MM.1S (cell line): Measurements from ENCODE around the gene TCAIM.
"Not testable (repeated sequence)": the region's sequence is repeated elsewhere in the genome, so short reads cannot be mapped to it uniquely, and the experiment has no call there.

ENCODE experiments used
- DNase-seq: peaks from one replicate; pipeline ENCODE4 v3.0.0-alpha.2; 2015
- H2AFZ ChIP-seq: fragments of 300-600 bp; sonication (generic); 2 replicates; pipeline ENCODE4 v1.6.0; 2016; ENCODE audit warnings: antibody characterized with exemption, low read length
- H3F3A ChIP-seq: fragments of 300-600 bp; sonication (generic); 2 replicates; pipeline ENCODE4 v1.6.1; 2016; ENCODE audit warnings: mild to moderate bottlenecking, antibody characterized with exemption, low read length, moderate library complexity, mixed read lengths; ENCODE audit not compliant: insufficient read depth
- H3K27ac ChIP-seq: fragments of 300-600 bp; sonication (generic); 2 replicates; pipeline ENCODE4 v1.5.1; 2016; ENCODE audit warnings: mild to moderate bottlenecking, low read length
- H3K27me3 ChIP-seq: fragments of 300-600 bp; sonication (generic); replicated peaks from 2 replicates; pipeline ENCODE4 v1.6.0; 2016; ENCODE audit warnings: low read length; ENCODE audit not compliant: insufficient read depth
- H3K36me3 ChIP-seq: fragments of 300-600 bp; sonication (generic); replicated peaks from 2 replicates; pipeline ENCODE4 v1.6.1; 2016; ENCODE audit warnings: mild to moderate bottlenecking, low read length, mixed read lengths; ENCODE audit not compliant: insufficient read depth
- H3K4me1 ChIP-seq: fragments of 300-600 bp; sonication (generic); 2 replicates; pipeline ENCODE4 v1.6.1; 2016; ENCODE audit warnings: low read length, mixed read lengths
- H3K4me2 ChIP-seq: fragments of 300-600 bp; sonication (generic); 2 replicates; pipeline ENCODE4 v1.6.0; 2016; ENCODE audit warnings: low read depth, low read length
- H3K4me3 ChIP-seq: fragments of 300-600 bp; sonication (generic); 2 replicates; pipeline ENCODE4 v1.5.1; 2016; ENCODE audit warnings: low read length, mixed read lengths
- H3K79me2 ChIP-seq: fragments of 300-600 bp; sonication (generic); 2 replicates; pipeline ENCODE4 v1.6.1; 2016; ENCODE audit warnings: mixed run types, low read length, mixed read lengths
- H3K9ac ChIP-seq: fragments of 300-600 bp; sonication (generic); 2 replicates; pipeline ENCODE4 v1.6.1; 2016; ENCODE audit warnings: low read length, mixed read lengths
- H3K9me2 ChIP-seq: fragments of 300-600 bp; sonication (generic); replicated peaks from 2 replicates; pipeline ENCODE4 v1.6.1; 2016; ENCODE audit warnings: mild to moderate bottlenecking, low read length, mixed read lengths; ENCODE audit not compliant: insufficient read depth
- H3K9me3 ChIP-seq: fragments of 300-600 bp; sonication (generic); replicated peaks from 2 replicates; pipeline ENCODE4 v1.6.1; 2016; ENCODE audit warnings: mild to moderate bottlenecking, low read length, mixed read lengths; ENCODE audit not compliant: insufficient read depth
- H4K20me1 ChIP-seq: fragments of 300-600 bp; sonication (generic); 2 replicates; pipeline ENCODE4 v1.6.1; 2016; ENCODE audit warnings: mild to moderate bottlenecking, low read length, moderate library complexity, mixed read lengths; ENCODE audit not compliant: insufficient read depth
- EZH2 ChIP-seq: fragments of 300-600 bp; sonication (generic); optimal IDR thresholded peaks from 2 replicates; pipeline ENCODE3; 2017; ENCODE audit warnings: low read depth, mild to moderate bottlenecking, antibody characterized with exemption, low read length, mixed read lengths
- EZH2phosphoT487 ChIP-seq: fragments of 300-600 bp; sonication (generic); IDR thresholded peaks from 2 replicates; pipeline ENCODE4 v1.6.1; 2018; ENCODE audit warnings: antibody characterized with exemption, low read length
- TF ChIP-seq, protein P1 (sequence below): fragments of 300-600 bp; sonication (generic); IDR thresholded peaks from 2 replicates; pipeline ENCODE4 v1.5.1; 2016; ENCODE audit warnings: antibody characterized with exemption, low read length, mixed read lengths

The TCAIM gene

GRCh38 chr3:44414517-44415090, 76.0 kb downstream of the TCAIM start:
- H3K36me3 ChIP-seq = no peaks in the 10 kb centered on the region
- TF ChIP-seq EZH2 (no peak), EZH2phosphoT487 (no peak)
- TF ChIP-seq, protein P1, sequence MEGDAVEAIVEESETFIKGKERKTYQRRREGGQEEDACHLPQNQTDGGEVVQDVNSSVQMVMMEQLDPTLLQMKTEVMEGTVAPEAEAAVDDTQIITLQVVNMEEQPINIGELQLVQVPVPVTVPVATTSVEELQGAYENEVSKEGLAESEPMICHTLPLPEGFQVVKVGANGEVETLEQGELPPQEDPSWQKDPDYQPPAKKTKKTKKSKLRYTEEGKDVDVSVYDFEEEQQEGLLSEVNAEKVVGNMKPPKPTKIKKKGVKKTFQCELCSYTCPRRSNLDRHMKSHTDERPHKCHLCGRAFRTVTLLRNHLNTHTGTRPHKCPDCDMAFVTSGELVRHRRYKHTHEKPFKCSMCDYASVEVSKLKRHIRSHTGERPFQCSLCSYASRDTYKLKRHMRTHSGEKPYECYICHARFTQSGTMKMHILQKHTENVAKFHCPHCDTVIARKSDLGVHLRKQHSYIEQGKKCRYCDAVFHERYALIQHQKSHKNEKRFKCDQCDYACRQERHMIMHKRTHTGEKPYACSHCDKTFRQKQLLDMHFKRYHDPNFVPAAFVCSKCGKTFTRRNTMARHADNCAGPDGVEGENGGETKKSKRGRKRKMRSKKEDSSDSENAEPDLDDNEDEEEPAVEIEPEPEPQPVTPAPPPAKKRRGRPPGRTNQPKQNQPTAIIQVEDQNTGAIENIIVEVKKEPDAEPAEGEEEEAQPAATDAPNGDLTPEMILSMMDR = no peak
- no peaks in the 10 kb centered on the region for H4K20me1 ChIP-seq
- no peaks in the 10 kb centered on the region for H3K9me2 ChIP-seq
- H3K27ac ChIP-seq = no peak overlapping the region
- H3K9me3 ChIP-seq = no peaks in the 10 kb centered on the region
- H3K27me3 ChIP-seq = no peaks in the 10 kb centered on the region
- H3K4me3 ChIP-seq = no peak overlapping the region
- H3K4me2 ChIP-seq = no peak overlapping the region
- H2AFZ ChIP-seq = no peak overlapping the region
- no peaks in the 10 kb centered on the region for H3F3A ChIP-seq
- H3K9ac ChIP-seq = no peak overlapping the region
- DNase-seq = no peak
- H3K4me1 ChIP-seq = no peaks in the 10 kb centered on the region
- no peaks in the 10 kb centered on the region for H3K79me2 ChIP-seq

DNA sequence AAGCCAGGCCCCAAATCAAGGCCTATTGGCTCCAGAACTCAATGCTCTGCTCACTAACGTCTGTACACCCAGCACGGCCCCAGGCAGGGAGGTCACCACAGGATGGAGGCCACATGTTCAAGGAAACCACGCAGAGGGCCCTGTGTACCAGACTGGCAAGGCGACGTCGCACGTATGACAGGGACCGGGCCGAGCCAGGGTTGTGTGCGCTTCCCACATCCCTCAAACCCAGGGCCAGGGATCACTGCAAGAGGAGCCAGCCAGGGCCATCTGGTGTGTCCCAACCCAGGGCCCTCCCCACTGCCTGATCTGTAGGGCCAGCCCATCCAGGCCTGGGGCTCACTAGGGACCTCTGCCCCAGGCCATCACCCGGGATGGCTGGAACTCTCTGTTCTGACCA, 76.9 kb downstream of the TCAIM start:
- no peaks in the 10 kb centered on the region for H3K9me2 ChIP-seq
- no peak overlapping the region for H3K27ac ChIP-seq
- no peak overlapping the region for H3K4me3 ChIP-seq
- H3K9me3 ChIP-seq = no peaks in the 10 kb centered on the region
- no peak overlapping the region for H2AFZ ChIP-seq
- H3K9ac ChIP-seq = no peak overlapping the region
- H3K4me2 ChIP-seq = no peak overlapping the region
- no peaks in the 10 kb centered on the region for H3K36me3 ChIP-seq
- no peaks in the 10 kb centered on the region for H4K20me1 ChIP-seq
- no peaks in the 10 kb centered on the region for H3K79me2 ChIP-seq
- no peaks in the 10 kb centered on the region for H3F3A ChIP-seq
- H3K27me3 ChIP-seq = no peaks in the 10 kb centered on the region
- DNase-seq = no peak
- TF ChIP-seq EZH2 = no peak
- TF ChIP-seq, protein P1 = no peak
- no peak for TF ChIP-seq EZH2phosphoT487
- no peaks in the 10 kb centered on the region for H3K4me1 ChIP-seq

- Histone ChIP-seq H4K20me1 (no peaks in the 10 kb centered on the region), H3K4me1 (no peaks in the 10 kb centered on the region), H3K4me3 (no peak overlapping the region), H3K27ac (no peak overlapping the region), H3K9me3 (no peaks in the 10 kb centered on the region), H3F3A (no peaks in the 10 kb centered on the region), H3K79me2 (no peaks in the 10 kb centered on the region), H3K36me3 (no peaks in the 10 kb centered on the region), H3K27me3 (no peaks in the 10 kb centered on the region), H2AFZ (no peak overlapping the region), H3K9me2 (no peaks in the 10 kb centered on the region), H3K4me2 (no peak overlapping the region), H3K9ac (no peak overlapping the region)
- TF ChIP-seq EZH2phosphoT487 = no peak
- TF ChIP-seq, protein P1 = no peak
- TF ChIP-seq EZH2 = no peak
- no peak for DNase-seq
Observed at GRCh38 chr3:44416031-44417030, 77.8 kb downstream of the TCAIM start.

- not testable (repeated sequence) for H3K27ac ChIP-seq, H3K27me3 ChIP-seq, DNase-seq, H2AFZ ChIP-seq, H3K4me3 ChIP-seq, H3K79me2 ChIP-seq, H3K36me3 ChIP-seq, H3K4me1 ChIP-seq, H3F3A ChIP-seq, H3K9me2 ChIP-seq, H4K20me1 ChIP-seq, H3K4me2 ChIP-seq, H3K9ac ChIP-seq, H3K9me3 ChIP-seq
Observed at GRCh38 chr3:44418118-44418517, 79.6 kb downstream of the TCAIM start.
